Chondrocyte (in vitro differentiated cells): Measurements from ENCODE around the gene PHLDA2. TPM values are rescaled to one million over a fixed set of nuclear protein-coding genes. Genes with fewer than 3 reads are reported as not detected.

Experiments used
- DNase-seq: peaks from one replicate; pipeline ENCODE4 v3.0.0; 2021; ENCODE audit warnings: mixed read lengths, low spot score
- H3K27ac Mint-ChIP-seq: one replicate; pipeline ENCODE4 v1.8.0; 2021; ENCODE audit warnings: mild to moderate bottlenecking, moderate library complexity, mixed read lengths; ENCODE audit not compliant: unreplicated experiment
- H3K27me3 Mint-ChIP-seq: 2 replicates; pipeline ENCODE4 v1.8.0; 2021; ENCODE audit warnings: low read depth, mixed read lengths
- H3K36me3 Mint-ChIP-seq: 2 replicates; pipeline ENCODE4 v1.8.0; 2021; ENCODE audit warnings: low read depth, mixed read lengths
- H3K4me1 Mint-ChIP-seq: 2 replicates; pipeline ENCODE4 v1.8.0; 2021; ENCODE audit warnings: low read depth, mild to moderate bottlenecking, mixed read lengths
- H3K4me3 Mint-ChIP-seq: one replicate; pipeline ENCODE4 v1.8.0; 2021; ENCODE audit warnings: mild to moderate bottlenecking, moderate library complexity, mixed read lengths; ENCODE audit not compliant: unreplicated experiment
- H3K9me3 Mint-ChIP-seq: 2 replicates; pipeline ENCODE4 v1.8.0; 2021; ENCODE audit warnings: low read depth, mixed read lengths
- CTCF ChIP-seq: fragments of 200-600 bp; sonication (generic); IDR thresholded peaks from 2 replicates; pipeline ENCODE4 v1.5.0; 2021; ENCODE audit warnings: antibody characterized with exemption, mild to moderate bottlenecking, moderate library complexity
- total RNA-seq: library from RNA; stranded (reverse); gene quantifications from 3 replicates; pipeline ENCODE4 v1.2.1, GENCODE V29; 2021

The PHLDA2 gene
- total RNA-seq, 1 donor from 2014 or later, result 64.4 TPM

GRCh38 chr11:2893935-2894334 is 35.3 kb downstream of the PHLDA2 start:
- TF ChIP-seq CTCF, result no peak
- no peak overlapping the region for H3K4me3 Mint-ChIP-seq
- no peak for DNase-seq
- H3K27ac Mint-ChIP-seq, result no peak overlapping the region
- H3K36me3 Mint-ChIP-seq, result no peaks in the 10 kb centered on the region
- no peaks in the 10 kb centered on the region for H3K9me3 Mint-ChIP-seq
- peaks cover 20% of the 10 kb centered on the region for H3K4me1 Mint-ChIP-seq
- H3K27me3 Mint-ChIP-seq, result no peaks in the 10 kb centered on the region

- peaks cover 16% of the 10 kb centered on the region for H3K4me1 Mint-ChIP-seq
- TF ChIP-seq CTCF, result no peak
- no peaks in the 10 kb centered on the region for H3K9me3 Mint-ChIP-seq
- no peaks in the 10 kb centered on the region for H3K36me3 Mint-ChIP-seq
- peak overlapping the region; percentile 49 for H3K4me3 Mint-ChIP-seq
- no peaks in the 10 kb centered on the region for H3K27me3 Mint-ChIP-seq
- DNase-seq, result no peak
- H3K27ac Mint-ChIP-seq, result no peak overlapping the region
Measured at GRCh38 chr11:2892967-2893528, 36.2 kb downstream of the PHLDA2 start.

DNA sequence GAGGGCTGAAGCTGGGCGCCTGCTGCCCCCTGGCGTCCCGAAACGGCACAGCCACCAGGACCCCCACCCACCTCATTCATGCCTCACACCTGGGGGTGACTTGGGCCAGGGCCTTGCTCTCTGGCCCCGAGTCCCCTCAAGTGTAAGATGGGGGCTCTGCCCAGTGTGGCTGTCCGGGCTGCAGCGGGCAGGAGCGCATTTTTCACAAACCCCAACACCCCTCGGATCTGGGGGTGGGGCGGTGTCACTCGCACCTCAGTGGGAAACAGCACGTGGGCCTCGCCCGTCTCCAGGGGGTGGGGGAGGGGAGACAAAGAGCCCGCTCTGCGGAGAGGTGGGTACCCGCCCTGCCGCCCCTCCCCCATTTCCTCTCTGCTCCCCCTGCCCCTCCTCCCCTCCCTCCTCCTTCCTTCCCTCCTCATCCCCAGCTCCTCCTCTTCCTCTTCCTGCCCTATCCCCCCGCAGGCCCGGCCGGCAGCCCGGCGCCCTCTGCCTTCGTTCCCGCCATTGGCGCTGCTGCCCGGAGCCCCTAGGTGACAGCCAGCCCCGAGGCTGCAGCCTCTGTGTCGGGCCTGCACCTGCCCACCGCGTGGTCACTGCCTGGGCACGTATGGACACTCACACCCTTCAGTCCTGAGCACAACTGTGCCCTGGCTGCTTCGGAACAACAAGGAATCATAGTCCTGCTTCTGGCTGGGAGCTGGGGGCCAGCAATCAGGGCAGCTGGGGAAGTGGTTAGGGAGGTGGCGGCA is 36.8 kb downstream of the PHLDA2 start:
- Mint-ChIP-seq H3K4me3 (peak overlapping the region; percentile 60), H3K27ac (no peak overlapping the region), H3K36me3 (no peaks in the 10 kb centered on the region), H3K27me3 (no peaks in the 10 kb centered on the region), H3K9me3 (no peaks in the 10 kb centered on the region), H3K4me1 (peaks cover 14% of the 10 kb centered on the region)
- DNase-seq, result no peak
- TF ChIP-seq CTCF, result peak; percentile 99

- no peak for TF ChIP-seq CTCF
- peaks cover 16% of the 10 kb centered on the region for H3K4me1 Mint-ChIP-seq
- no peaks in the 10 kb centered on the region for H3K36me3 Mint-ChIP-seq
- no peak overlapping the region for H3K27ac Mint-ChIP-seq
- no peak for DNase-seq
- no peaks in the 10 kb centered on the region for H3K27me3 Mint-ChIP-seq
- peak overlapping the region; percentile 60 for H3K4me3 Mint-ChIP-seq
- H3K9me3 Mint-ChIP-seq, result no peaks in the 10 kb centered on the region
Measured at GRCh38 chr11:2891326-2892214, 37.6 kb downstream of the PHLDA2 start.
